NCI-H1694 (cell line): ENCODE measurements around the gene LSM6.
A peak's percentile ranks its signal among the peaks of the same experiment; 100 is the strongest.

Experiments used
- DNase-seq: peaks from one replicate; lab custom pipeline; 2025; lab: John Stamatoyannopoulos, UW

The LSM6 gene

DNA sequence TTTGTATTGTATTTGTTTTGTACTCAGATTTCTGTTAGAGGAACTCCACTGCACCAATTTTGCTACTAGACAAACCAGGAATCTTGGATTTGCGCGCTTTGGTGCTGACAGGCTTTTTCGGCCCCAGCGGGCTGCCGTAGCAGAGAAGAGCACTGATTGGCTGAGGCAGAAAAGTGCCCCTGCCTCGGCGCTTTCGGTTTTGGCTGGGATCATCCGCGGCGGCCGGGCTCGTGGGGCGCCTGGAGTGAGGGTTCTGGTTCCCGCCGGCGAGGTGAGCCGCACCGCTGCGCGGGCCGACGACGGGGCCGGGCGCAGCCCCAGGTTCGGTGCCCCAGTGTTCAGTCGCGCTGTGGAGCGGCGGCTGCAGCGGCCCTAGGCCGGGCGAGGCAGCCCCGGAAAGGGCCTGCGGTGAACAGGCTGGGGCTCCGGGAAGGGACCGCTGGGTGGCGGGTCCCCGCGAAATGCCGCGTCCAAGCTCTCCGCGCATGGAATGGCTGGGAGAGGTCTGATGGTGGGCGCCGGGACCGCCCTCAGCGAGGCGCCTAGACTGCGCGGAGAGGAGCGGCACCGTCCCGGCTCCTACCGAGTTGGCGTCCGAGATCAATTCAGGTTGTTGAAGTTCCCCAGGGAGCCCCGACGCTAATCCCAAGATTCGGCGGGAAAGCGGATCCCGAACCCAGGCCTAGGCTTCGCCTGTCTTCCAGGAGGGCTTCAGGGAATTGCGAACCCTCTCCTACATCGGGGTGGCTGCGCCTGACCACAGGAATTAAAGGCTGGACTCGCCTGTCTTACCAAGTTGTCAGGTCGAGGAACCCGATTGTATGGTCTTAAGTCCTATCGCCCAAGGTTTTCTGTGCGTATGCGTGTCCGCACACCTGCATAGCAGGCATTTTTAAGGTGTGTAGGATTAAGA lies at the start of gene LSM6:
Gene LSM6 (plus strand): TSS at position 178 of the 913 bp plus-strand sequence. CDS start 7,204 bp downstream, outside the sequence.
- peak; percentile 56 for DNase-seq

DNA sequence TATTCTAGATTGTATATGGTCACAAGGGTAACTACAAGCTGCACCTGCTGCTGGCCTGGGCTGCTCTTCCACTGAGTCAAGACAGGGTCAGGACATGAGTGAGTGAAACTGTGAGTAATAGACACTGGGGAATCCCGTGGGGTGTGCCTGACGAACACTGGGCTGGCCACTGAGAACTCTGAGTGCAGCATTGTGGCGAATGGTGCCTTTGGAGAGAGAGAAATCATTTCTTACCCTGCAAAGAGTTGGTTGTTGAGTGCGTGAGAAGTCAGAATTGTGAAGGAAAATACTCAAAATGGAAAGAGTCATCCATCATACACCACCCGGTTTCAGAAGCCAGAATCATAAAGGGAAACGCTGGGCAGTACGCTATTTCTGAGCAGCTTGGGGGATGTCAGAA lies 43.1 kb upstream of the LSM6 start:
- DNase-seq = no peak

DNA sequence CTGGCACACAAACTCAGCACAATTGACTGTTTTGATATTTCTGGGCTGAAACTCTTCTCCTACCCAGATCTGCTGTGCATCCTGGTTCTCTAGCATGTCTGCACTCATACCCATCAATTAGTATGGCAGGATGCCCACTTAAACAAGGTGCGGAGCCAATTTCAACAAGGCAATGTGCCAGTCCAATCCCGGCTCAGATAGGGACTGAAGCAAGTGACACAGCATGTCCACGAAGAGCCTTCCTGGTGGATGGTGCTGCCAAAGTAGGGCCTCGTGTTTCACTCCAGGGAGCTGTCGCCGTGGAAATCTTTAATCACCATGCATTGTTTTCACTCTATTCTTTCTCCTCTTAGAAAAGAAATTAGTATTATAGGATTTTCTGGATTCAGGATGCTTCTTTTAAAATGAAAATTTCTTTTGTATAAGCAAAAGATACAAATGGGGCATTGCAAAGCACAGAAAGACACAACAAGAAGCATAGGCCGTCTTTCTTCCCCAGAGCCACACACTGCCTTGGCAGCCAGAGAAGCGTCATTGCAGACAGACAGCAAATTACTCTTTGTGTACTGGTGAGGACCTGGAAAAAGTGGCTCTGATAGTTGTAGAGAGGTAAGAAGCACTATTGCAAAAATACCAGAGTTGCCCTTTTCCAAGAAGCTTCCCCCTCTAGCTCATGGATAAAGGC lies 40.6 kb upstream of the LSM6 start:
- peak; percentile 93 for DNase-seq

DNA sequence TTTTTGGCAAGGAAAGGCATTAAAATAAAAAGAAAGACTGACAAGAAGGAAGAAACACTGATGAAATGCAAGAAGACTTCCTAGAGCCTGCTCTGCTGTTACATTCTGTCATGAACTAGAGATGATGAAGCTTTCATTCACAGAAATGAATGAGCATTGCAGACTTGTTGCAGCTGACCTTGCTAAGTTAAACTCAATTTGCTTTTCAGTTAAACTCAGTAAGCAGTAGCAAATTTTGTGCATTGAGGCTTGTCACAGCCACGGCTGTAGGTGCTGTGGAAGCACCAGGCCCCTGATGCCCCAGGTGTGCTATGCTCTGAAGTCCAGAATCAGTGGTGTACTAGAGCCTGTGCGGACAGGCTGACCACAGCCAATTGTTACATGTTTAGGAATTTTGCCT lies 39.6 kb upstream of the LSM6 start:
- DNase-seq = no peak

DNA sequence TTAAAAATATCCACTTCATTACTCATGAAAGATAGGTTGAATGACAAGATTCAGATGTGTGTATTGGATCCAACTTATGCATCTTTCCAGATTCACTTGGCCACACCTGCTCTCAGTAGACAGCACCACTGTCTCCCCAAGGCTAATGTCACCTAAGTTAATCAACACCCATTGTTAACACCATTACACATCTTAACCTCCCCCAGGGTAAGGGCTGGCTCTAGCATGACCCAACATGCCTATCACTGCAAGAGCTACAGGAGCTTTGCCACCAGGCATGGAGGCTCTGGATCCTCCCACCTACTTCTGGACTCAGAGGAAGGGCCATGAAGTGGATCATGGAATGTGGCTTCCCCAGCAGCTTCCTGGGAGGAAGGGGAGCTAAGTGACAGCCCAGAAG lies 32.8 kb upstream of the LSM6 start:
- DNase-seq = no peak

DNA sequence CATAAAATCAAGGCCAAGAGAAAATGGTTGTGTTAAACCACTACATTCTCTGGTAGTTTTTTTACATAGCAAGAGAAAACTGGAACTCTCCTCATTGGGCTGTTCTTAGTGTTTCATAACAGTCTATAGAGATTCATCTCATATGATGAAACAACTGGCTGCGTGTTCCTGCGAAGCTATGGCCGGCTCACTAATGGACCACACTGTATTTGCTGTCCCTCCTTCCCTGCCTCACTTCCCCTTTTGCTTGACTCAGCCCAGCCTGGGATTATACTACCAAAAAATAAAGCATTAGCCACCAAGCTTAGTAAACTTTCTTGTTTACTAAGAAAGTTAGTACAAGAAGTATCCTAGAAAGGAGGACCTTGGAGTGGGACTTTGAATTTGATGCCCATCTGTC lies 31.6 kb upstream of the LSM6 start:
- DNase-seq = no peak

DNA sequence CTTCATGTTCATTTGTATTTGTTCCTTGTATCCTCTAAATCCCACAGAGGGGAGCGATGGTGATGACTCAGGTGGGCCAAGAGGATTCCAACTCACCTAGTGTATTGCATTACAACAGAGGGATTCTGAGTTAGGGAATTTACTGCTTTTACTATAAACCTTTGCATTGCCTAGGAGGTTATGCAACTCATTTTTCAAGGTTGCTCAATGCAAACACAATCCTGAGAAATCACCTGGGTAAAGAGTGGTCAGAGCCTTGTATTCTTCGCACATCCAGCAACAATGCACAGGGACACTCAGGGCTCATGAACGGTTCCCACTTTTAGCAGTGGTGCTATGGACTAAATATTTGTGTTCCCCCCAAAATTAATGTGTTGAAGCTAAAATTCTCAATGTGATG lies 28.6 kb upstream of the LSM6 start:
- no peak for DNase-seq

DNA sequence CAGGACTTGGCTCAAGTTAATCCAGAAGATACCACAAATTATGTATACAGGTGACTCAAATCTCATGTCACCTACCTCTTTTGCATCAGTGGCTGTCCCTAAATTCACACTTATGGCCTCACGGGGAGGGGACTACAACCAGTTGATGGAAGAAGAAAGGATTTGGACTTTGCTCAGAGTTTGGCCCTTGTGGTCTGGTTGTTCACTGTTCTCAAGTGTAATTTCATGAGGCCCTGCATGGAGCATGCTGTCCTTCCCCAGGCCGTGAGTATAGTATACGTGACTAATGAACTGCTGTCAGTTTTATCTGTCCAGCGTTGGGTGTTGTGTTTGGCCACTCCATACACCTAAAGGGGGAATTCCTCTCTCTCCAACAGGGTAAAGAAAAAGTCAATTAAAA lies 27.5 kb upstream of the LSM6 start:
- no peak for DNase-seq

DNA sequence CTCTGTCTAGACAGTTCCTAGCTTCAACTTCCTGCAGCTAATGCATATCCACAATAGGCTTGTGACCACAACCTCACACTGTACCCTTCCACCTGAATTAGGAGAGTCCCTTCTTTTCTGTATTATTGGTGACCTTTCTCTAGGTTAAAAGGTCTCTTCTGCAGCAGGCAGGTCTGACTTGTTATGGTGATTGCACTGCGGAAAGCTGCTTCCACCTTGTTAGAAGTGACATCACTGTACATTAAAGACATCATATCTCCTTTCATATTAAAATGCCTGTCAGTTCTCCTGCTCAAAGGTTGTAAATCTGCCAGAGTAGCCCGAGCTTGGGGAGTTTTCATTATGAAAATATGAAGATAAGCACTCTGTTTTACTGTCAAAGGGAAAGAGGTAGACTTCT lies 21.5 kb upstream of the LSM6 start:
- no peak for DNase-seq

DNA sequence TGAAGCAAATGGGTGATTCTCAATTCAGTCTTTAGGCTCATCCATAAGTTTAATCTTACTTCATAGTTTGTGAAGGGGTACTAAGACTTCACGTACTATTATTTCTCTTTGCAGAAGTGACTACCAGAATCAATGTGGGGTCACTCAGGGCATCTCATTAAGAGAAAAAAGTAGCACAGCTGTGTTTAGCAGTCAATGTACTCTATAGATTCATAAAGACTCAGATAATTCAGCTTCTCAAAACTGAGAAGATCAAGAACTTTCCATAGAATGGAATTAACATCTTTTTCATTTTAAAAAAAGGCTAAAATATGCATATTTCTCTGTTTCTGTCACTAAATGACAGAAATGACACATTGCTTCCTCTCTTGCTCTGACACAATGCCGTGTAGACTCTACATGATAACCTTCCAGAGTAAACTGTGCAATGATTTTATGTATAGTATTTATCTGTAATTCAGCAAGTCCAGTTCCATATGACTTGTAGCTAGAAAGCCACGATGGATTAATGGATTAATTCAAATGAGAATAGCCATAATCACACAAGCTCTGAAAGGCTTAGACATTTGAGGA lies 20.3 kb upstream of the LSM6 start:
- DNase-seq = no peak

DNA sequence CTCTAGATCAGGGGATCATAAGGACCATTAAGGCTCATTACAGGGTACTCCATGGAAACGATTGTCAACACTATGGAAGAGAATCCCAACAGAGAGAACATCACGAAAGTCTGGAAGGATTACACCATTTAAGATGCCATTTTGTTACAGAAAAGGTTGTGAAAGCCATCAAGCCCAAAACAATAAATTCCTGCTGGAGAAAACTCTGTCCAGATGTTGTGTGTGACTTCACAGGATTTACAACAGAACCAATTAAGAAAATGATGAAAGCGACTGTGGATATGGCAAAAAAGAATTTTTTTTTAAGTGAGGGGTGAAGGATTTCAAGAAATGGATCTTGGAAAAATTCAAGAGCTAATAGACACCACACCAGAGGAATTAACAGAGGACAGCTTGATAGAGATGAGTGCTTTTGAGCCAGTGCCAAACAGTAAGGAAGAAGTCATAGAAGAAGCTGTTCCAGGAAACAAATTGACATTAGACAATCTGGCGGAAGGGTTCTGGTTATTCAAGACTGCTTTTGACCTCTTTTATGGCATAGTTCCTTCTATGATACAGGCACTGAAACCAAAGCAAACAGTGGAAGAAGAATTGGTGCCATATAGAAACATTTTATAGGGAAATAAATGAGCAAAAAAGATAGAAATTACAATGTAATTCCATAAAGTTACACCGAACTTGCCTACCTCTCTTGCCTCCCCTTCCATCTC lies 17.3 kb upstream of the LSM6 start:
- no peak for DNase-seq

DNA sequence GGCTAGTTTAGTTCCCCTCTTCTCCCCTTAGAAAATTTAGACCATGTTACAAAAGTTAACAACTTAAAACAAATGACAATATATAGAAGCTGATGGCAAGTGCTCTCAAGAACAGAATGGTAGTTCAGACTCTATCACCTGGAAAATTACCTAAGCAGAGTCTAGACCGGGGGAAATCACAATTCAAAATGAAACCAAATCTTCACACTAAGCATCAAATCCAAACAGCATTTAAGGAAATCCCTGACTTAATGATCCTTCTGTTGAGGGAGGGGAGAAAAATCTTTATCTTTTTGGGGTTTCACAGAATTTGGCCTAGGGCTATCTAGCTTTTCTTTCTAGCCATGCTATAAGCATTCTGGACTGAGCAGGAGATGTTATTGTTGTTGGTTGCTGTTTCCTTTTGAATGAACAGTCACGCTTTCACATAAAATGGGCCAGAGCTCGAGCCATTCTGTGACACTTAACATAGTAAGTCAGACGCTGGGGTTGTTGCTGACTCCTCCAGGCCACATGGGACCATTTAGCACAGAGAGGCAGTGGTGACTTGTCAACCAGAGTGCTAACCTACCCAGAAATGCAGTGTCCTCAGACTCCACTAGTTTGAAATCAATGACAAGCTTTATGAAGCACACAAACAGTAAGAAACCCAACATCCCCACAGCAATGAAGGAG lies 16.0 kb upstream of the LSM6 start:
- DNase-seq = no peak

DNA sequence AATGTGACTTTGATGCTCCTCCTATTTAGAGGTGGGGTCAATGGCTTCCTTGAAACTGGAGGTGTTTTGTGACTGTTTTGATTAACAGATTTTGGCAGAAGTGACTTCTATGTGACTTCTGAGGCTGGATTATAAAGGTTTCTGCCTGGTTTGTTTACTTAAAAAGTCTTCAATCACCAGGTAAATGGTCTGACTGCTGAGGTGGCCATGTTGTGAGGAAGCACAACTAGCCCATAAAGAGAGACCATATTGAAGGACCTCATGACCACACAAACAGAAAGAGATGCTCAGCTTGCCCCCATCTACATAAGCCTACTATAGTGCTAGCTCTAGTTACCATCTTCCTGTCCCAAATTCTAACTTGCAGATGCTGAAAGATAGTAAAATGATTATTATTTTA lies 14.3 kb upstream of the LSM6 start:
- DNase-seq = no peak

DNA sequence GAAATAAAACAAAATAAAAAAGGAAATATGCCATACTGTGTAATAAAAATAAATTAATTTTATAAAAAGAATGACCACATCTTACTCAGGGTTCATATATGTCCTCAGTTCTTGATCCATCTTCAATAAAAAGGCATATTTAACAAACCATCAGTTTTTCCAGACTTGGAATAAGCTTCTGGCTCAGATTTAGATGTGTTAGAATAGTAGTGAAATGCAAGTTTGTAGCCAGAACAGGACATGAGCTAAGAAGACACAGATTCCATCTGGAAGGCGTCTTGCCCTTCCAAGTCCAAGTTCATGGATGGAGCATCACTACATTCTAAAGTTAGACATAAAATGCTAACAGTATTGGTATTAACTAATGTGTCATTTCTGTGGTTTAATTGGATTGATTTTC lies 10.3 kb upstream of the LSM6 start:
- DNase-seq = no peak

DNA sequence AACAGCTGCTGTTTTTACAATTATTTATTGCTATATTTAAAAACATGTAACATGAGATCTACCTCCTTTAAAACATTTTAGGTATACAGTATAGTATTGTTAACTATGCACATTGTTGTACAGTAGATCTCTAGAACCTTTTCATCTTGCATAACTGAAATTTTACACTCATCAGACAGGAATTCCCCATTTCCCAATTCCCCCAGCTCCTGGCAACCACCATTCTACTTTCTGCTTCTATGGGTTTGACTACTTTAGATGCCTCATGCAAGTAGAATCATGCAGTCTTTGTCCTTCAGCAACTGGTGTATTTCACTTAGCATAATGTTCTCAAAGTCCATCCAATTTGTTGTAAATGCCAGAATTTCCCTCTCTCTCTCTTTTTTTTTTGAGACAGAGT lies 9.7 kb upstream of the LSM6 start:
- no peak for DNase-seq

DNA sequence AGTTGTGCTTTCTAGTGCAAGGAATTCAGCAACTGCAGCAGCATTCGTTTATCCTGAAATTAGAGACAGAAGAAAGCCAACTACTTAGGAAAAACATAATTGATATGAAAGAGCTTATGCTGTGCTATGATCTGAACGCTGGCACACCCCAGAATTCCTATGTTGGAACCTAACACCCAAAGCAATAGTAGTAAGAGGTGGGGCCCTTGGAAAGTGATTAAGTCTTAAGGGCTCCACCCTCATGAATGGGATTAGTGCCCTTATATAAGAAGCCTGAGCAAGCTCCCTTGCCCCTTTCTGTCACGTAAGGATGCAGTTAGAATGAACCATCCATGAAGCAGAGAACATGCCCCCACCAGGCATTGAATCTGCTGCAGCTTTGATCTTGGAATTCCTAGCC lies 5.4 kb upstream of the LSM6 start:
- DNase-seq = no peak

DNA sequence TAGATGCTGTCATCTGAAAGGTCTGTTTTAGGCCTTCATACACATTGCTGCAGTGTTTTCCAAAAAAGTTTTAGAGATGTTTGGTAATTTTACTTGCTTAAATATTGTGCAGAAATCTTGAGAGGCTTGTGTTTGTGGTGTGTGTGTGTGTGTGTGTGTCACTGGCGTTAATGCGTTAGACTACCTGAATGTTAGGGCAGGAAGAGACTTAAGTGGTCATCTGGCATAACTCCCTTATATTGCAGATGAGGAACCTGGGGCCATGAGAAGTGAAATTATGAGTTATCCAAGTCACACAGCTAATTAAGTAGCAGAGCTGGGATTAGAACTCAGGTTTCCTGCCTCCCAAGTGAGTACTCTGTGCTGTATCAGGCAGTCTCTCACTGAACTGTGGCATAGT lies 1.4 kb downstream of the LSM6 start:
- DNase-seq = no peak

DNA sequence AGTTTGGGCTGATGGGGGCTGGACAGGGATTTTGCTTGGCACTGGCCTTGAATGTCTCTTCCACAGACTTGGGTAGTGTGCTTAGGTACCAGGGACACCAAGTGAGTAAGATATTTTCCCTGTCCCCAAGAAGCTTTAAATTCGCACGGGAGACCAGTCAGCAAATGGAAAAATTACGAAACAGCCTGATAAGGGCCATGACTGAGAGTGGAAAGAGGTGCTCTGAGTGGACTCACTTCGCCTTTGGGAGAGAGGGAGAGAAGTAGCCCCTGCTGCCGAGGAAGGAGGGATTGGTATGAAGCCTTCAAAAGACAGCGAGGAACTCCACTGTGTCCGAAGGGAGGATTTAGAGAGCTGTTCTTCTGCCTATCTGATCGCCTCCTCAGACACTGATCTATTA lies 2.6 kb downstream of the LSM6 start:
- DNase-seq = no peak

DNA sequence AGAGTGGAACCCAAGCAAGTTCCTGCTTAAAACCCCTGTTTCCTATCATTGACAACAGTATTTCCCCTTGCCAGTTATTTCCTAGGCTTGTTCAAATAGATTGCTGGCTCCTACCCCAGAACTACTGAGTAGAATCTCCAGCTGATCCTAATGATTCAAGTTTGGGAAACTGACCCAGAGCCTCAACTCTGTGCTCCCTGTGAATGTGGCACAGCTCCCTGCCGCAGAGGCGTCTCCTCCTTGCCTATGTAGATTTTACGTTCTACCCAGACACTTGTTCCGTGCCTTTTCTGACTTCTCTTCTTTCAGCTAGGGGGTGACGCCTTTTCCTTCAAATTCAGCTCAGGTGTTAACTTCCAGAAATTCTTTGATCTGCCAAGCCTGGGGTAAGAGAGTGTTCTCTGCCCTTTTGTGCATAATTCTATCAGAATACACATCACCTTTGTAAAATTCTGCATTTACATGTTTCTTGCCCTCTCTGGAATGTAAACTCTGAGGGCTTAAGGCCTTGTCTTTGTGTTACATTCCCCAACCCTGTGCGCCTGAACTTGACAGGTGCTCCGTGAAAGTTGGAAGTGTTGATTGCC lies 4.4 kb downstream of the LSM6 start:
- no peak for DNase-seq

DNA sequence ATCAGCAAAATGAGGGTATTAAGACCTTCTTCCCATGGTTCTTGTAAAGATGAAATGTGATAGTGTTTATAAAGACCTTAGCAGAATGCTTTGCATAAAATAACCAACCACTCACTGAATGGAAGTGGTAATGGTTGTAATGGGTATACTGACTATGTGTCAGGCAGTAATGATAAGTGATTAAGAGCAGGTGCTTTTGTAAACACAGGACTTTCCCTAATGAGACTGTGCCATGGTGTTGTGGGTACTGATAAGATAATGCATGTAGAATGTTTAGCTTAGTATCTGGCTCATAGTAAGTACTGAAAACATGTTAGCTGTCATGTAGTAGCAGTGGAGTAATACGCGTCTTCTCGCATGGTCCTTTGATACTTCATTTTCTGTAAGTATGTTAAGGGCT lies 6.9 kb downstream of the LSM6 start:
- no peak for DNase-seq

DNA sequence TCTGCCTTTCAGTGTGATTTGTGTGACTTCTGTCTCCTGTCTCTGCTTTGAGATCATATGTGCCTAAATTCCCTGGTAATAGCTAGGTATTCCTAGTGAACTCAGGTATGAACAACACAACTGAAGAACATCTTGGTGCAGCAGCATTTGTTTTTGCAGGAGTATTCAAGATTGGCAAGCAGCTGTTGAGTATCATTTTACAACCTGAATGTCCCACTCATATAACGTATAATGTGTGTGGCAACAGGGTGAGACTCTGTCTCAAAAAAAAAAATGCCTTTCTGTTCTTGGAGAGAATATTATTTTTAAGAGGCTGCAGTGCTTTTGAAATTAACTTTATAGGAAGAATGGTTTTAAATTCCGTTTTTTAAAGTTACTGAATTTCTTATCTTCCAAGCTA lies 7.7 kb downstream of the LSM6 start:
- DNase-seq = no peak

DNA sequence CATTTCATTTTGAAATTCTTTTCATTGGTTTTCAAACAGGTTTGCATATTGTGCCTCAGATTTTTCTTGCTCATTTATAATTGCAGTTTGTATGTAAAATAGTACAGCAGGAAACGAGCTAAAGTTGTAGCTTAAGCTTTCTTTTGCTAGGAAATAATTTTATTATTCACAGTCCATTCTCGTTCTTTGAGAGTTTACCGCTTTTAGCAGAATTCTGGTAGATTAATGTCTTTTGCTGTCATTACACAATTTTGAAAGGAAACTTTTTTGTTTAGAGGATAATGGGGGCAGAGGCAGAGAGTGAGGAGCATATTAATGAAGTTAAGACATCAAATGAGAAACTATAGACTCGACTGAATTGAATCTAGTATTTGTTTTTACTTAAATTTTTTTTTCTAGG lies 10.5 kb downstream of the LSM6 start:
- DNase-seq = no peak
